ENCODE measurements around the gene TMEM163. TPM values are rescaled to one million over a fixed set of nuclear protein-coding genes. Genes with fewer than 3 reads are reported as not detected.

The TMEM163 gene
- total and polyA plus RNA-seq, 2 of the 13 experiments (the other 11 are each of a cell fraction or from before 2014, with no cell fraction given): 0.05 TPM; not detected in 1

DNA sequence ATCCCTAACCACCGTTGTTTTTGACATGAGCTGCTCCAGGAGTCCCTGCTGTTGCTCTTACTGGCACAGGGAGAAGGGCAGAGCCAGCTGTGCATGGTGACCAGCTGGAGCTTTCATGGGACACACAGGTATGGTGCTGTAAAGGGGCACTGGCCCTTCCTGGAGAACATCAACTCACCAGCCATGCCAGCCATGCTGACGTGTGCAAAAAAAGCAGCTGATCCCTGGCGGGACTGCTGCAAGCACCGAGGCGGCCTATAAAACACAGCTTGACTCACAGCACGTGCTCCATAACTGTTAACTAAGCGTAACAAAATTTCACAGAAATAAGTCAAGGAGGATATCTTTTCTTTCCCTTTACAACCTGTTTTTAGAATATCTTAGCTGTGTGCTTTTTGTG, 165.1 kb downstream of the TMEM163 start:
- no peak overlapping the region for H3K4me3 ChIP-seq (replicated peaks in 1 of 3; ENCODE audit: insufficient read depth in 1 of 3, low read depth in 2 of 3, low read length in 3 of 3)
- TF ChIP-seq CREB1 (IDR thresholded peaks at IDR 0.05) (no peak), CREB1 (CRISPR knock-in tag; IDR thresholded peaks at IDR 0.05) (no peak), MAFF (IDR thresholded peaks at IDR 0.05; ENCODE audit: low read depth, low read length) (peak; percentile 87), MAFK (conservative IDR thresholded peaks at IDR 0.05 in 1 of 2, IDR thresholded peaks at IDR 0.05 in 1 of 2; ENCODE audit: low read length in 2 of 2) (peak; percentile 89 to 94)
- H3K4me2 ChIP-seq (ENCODE audit: low read depth, low read length): no peak overlapping the region
- no peaks in the 10 kb centered on the region for H3K36me3 ChIP-seq (replicated peaks in 1 of 2; ENCODE audit: control insufficient read depth in 1 of 2, insufficient read depth in 2 of 2, low read length in 2 of 2)
- no peak overlapping the region for H3K27ac ChIP-seq (ENCODE audit: extremely low read length, insufficient read depth, low read length)
- POLR2A ChIA-PET: no interaction called here
- no peaks in the 10 kb centered on the region for H4K20me1 ChIP-seq (ENCODE audit: insufficient read depth, low read length)
- H2AFZ ChIP-seq (ENCODE audit: low read length): no peak overlapping the region
- H3K27me3 ChIP-seq (ENCODE audit: control insufficient read depth in 1 of 2, insufficient read depth in 2 of 2, low read length in 2 of 2): peaks cover 3 to 27% of the 10 kb centered on the region in 2 experiments; a peak in 4 of 5 replicates
- no peak for ATAC-seq
- H3K4me1 ChIP-seq (ENCODE audit: insufficient read depth, low read length): no peaks in the 10 kb centered on the region
- DNase-seq (ENCODE audit: low spot score): no peak
- 28% methylated on average over 7 of the region's 7 CpGs for WGBS (ENCODE audit: low lambda C conversion rate)
- no peaks in the 10 kb centered on the region for H3K79me2 ChIP-seq (ENCODE audit: insufficient read depth, low read length)
- CTCF ChIA-PET (ENCODE audit: low intra/inter-chr PET ratio, low total read pairs): no interaction called here
- no peak overlapping the region for H3K9ac ChIP-seq (ENCODE audit: insufficient read depth, low read depth, low read length)
- FAIRE-seq: no peak
- H3K9me3 ChIP-seq (ENCODE audit: low read length): no peaks in the 10 kb centered on the region
- intact Hi-C loops (cut with micrococcal nuclease; ENCODE audit: unreplicated experiment) (no loop called here), in situ Hi-C loops (cut with HindIII; ENCODE audit: extremely low pct_ligation_motif_present, low pct_unique_long_range_greater_than_20kb) (no loop called here)
- BruUV-seq (replicated peaks): no TSS peak

DNA sequence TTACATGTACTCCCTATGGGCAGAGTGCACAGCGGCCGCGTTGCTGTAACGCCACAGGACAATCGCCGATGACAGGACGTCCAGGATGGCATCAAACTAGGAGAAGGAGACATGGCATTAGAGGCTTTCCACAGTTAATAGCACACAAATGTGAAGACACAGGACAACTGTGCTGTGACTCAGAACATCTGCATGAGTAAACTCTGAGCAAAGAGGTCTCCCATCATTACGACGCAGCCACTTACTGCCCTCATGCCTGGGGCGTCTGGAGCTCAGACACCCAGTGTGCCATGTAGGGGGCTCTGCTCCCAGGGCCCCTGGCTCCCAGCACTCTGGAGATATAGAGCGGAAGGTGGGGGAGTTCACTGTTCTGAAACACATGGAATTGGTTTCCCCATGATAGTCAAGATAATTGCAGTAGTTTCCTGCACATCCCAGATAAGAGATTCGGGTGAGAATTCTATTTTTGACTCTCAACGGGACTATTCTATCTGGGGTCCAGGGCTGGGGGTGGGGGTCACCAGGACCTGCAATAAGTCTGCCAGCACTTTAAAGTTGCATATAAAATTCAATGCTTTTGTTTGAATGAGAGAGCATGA, 168.1 kb downstream of the TMEM163 start:
- no peak for ATAC-seq

More for the DNA sequence above, 168.1 kb downstream of the TMEM163 start:
- Histone ChIP-seq H4K20me1 (ENCODE audit: insufficient read depth, low read length) (no peaks in the 10 kb centered on the region), H3K4me3 (replicated peaks in 1 of 3; ENCODE audit: insufficient read depth in 1 of 3, low read depth in 2 of 3, low read length in 3 of 3) (no peak overlapping the region), H3K4me2 (ENCODE audit: low read depth, low read length) (no peak overlapping the region), H3K79me2 (ENCODE audit: insufficient read depth, low read length) (no peaks in the 10 kb centered on the region), H3K36me3 (replicated peaks in 1 of 2; ENCODE audit: control insufficient read depth in 1 of 2, insufficient read depth in 2 of 2, low read length in 2 of 2) (no peaks in the 10 kb centered on the region), H2AFZ (ENCODE audit: low read length) (no peak overlapping the region), H3K9me3 (ENCODE audit: low read length) (no peaks in the 10 kb centered on the region), H3K27ac (ENCODE audit: extremely low read length, insufficient read depth, low read length) (no peak overlapping the region), H3K9ac (ENCODE audit: insufficient read depth, low read depth, low read length) (no peak overlapping the region), H3K4me1 (ENCODE audit: insufficient read depth, low read length) (no peaks in the 10 kb centered on the region), H3K27me3 (ENCODE audit: control insufficient read depth in 1 of 2, insufficient read depth in 2 of 2, low read length in 2 of 2) (peaks cover 3 to 25% of the 10 kb centered on the region in 2 experiments; a peak in 4 of 5 replicates)
- FAIRE-seq (no peak), DNase-seq (ENCODE audit: low spot score) (no peak)
- 53% methylated on average over 13 of the region's 13 CpGs for WGBS (ENCODE audit: low lambda C conversion rate)
- intact Hi-C loops (cut with micrococcal nuclease; ENCODE audit: unreplicated experiment) (no loop called here), in situ Hi-C loops (cut with HindIII; ENCODE audit: extremely low pct_ligation_motif_present, low pct_unique_long_range_greater_than_20kb) (no loop called here)
- no peak for TF ChIP-seq ZNF326 (CRISPR knock-in tag; IDR thresholded peaks at IDR 0.05; ENCODE audit: borderline replicate concordance)
- BruUV-seq (replicated peaks): no TSS peak
- ChIA-PET CTCF (ENCODE audit: low intra/inter-chr PET ratio, low total read pairs) (no interaction called here), POLR2A (no interaction called here)

Measured in HepG2 (cell line).